ENCODE measurements around the gene DPP4.

DPP4 gene

GRCh38 chr2:162016080-162016479 lies 57.9 kb downstream of the DPP4 start:
- TF ChIP-seq CTCF (IDR thresholded peaks at IDR 0.05; ENCODE audit: borderline replicate concordance, control extremely low read depth, extremely low read depth, insufficient read depth, missing control alignments) = no peak
- in situ Hi-C loops (cut with MboI; ENCODE audit: low sequenced_read_pairs, unreplicated experiment) = no loop called here
- no peak for DNase-seq (ENCODE audit: low spot score)

GRCh38 chr2:162014751-162015150 lies 59.3 kb downstream of the DPP4 start:
- in situ Hi-C loops (cut with MboI; ENCODE audit: low sequenced_read_pairs, unreplicated experiment) = no loop called here
- DNase-seq (ENCODE audit: low spot score) = no peak
- no peak for TF ChIP-seq CTCF (IDR thresholded peaks at IDR 0.05; ENCODE audit: borderline replicate concordance, control extremely low read depth, extremely low read depth, insufficient read depth, missing control alignments)

GRCh38 chr2:162013514-162014475 lies 60.2 kb downstream of the DPP4 start:
- no peak for TF ChIP-seq CTCF (IDR thresholded peaks at IDR 0.05; ENCODE audit: borderline replicate concordance, control extremely low read depth, extremely low read depth, insufficient read depth, missing control alignments)
- in situ Hi-C loops (cut with MboI; ENCODE audit: low sequenced_read_pairs, unreplicated experiment) = no loop called here
- DNase-seq (ENCODE audit: low spot score) = no peak

GRCh38 chr2:162012565-162013058 lies 61.4 kb downstream of the DPP4 start:
- TF ChIP-seq CTCF (IDR thresholded peaks at IDR 0.05; ENCODE audit: borderline replicate concordance, control extremely low read depth, extremely low read depth, insufficient read depth, missing control alignments) = no peak
- in situ Hi-C loops (cut with MboI; ENCODE audit: low sequenced_read_pairs, unreplicated experiment) = no loop called here
- DNase-seq (ENCODE audit: low spot score) = no peak

GRCh38 chr2:162011706-162012564 lies 62.1 kb downstream of the DPP4 start:
- TF ChIP-seq CTCF (IDR thresholded peaks at IDR 0.05; ENCODE audit: borderline replicate concordance, control extremely low read depth, extremely low read depth, insufficient read depth, missing control alignments) = no peak
- DNase-seq (ENCODE audit: low spot score) = no peak
- in situ Hi-C loops (cut with MboI; ENCODE audit: low sequenced_read_pairs, unreplicated experiment) = no loop called here

GRCh38 chr2:162009543-162009942 lies 64.5 kb downstream of the DPP4 start:
- DNase-seq (ENCODE audit: low spot score) = no peak
- in situ Hi-C loops (cut with MboI; ENCODE audit: low sequenced_read_pairs, unreplicated experiment) = loop anchor here (10.0 kb wide), 1 partner anchor 115 kb away; no protein-coding TSS in a partner anchor
- TF ChIP-seq CTCF (IDR thresholded peaks at IDR 0.05; ENCODE audit: borderline replicate concordance, control extremely low read depth, extremely low read depth, insufficient read depth, missing control alignments) = no peak

Measured in GM13976 (cell line).